ENCODE measurements around the gene FGFR4.
A peak's percentile ranks its signal among the peaks of the same experiment; 100 is the strongest.

Gene FGFR4

GRCh38 chr5:177132136-177133095, 45.7 kb downstream of the FGFR4 start:
- peak; percentile 8 for DNase-seq (ENCODE audit: low read depth)

GRCh38 chr5:177133096-177133852, 46.6 kb downstream of the FGFR4 start, which contains the start of gene NSD1:
TSS of gene NSD1 (plus strand) at chr5:177133773. CDS start at chr5:177135104, 1,331 bp downstream.
- DNase-seq (ENCODE audit: low read depth) = peak; percentile 69

GRCh38 chr5:177133853-177134696, 47.4 kb downstream of the FGFR4 start:
- DNase-seq (ENCODE audit: low read depth) = peak; percentile 9

- DNase-seq (ENCODE audit: low read depth) = no peak
These were observed 48.0 kb downstream of the FGFR4 start for GRCh38 chr5:177134697-177135225.

- no peak for DNase-seq (ENCODE audit: low read depth)
These were observed 53.6 kb downstream of the FGFR4 start for GRCh38 chr5:177140312-177140711.

- DNase-seq (ENCODE audit: low read depth) = no peak
These were observed 54.8 kb downstream of the FGFR4 start for GRCh38 chr5:177141496-177141895.

GRCh38 chr5:177142098-177142611, 55.4 kb downstream of the FGFR4 start:
- no peak for DNase-seq (ENCODE audit: low read depth)

GRCh38 chr5:177142778-177143177, 56.1 kb downstream of the FGFR4 start:
- no peak for DNase-seq (ENCODE audit: low read depth)

- DNase-seq (ENCODE audit: low read depth) = no peak
These were observed 60.4 kb downstream of the FGFR4 start for GRCh38 chr5:177146891-177147638.
